Fibroblast of pulmonary artery (primary cell): Measurements from ENCODE around the gene MAGED2.

Experiments used
- DNase-seq: peaks from one replicate; pipeline ENCODE4 v3.0.0-alpha.2; 2010; ENCODE audit warnings: low read depth
- H3K4me3 ChIP-seq: replicated peaks from 2 replicates; pipeline ENCODE4 v1.5.1; 2011; ENCODE audit warnings: low read depth, mild to moderate bottlenecking, control low read depth, low read length, moderate library complexity
- TF ChIP-seq, protein P1 (sequence below): IDR thresholded peaks from 2 replicates; pipeline ENCODE4 v1.5.1; 2011; ENCODE audit warnings: mild to moderate bottlenecking, control low read depth, low read length, inconsistent platforms; ENCODE audit errors: missing control alignments

MAGED2 gene

DNA sequence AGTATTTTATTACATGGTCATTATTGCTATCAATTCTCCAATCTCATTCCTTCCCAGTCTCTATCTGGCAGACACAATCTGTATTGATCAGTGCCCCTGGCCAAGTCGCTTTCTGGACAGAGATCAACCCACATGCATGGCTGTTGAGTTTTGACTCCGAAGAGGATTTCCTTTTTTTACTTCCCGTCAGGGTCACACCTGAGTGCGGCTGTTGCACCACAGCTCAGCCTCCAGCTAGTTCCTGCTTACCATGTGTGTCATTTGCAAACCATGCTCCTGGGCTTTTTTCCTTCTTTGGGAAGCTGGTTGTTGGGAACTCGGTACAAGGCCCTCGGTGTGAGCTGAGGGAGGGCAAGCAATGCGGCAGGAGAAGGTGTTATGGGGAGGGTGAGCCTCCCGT, 11.7 kb downstream of the MAGED2 start:
- no peak overlapping the region for H3K4me3 ChIP-seq
- TF ChIP-seq, protein P1, sequence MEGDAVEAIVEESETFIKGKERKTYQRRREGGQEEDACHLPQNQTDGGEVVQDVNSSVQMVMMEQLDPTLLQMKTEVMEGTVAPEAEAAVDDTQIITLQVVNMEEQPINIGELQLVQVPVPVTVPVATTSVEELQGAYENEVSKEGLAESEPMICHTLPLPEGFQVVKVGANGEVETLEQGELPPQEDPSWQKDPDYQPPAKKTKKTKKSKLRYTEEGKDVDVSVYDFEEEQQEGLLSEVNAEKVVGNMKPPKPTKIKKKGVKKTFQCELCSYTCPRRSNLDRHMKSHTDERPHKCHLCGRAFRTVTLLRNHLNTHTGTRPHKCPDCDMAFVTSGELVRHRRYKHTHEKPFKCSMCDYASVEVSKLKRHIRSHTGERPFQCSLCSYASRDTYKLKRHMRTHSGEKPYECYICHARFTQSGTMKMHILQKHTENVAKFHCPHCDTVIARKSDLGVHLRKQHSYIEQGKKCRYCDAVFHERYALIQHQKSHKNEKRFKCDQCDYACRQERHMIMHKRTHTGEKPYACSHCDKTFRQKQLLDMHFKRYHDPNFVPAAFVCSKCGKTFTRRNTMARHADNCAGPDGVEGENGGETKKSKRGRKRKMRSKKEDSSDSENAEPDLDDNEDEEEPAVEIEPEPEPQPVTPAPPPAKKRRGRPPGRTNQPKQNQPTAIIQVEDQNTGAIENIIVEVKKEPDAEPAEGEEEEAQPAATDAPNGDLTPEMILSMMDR = no peak
- no peak for DNase-seq

DNA sequence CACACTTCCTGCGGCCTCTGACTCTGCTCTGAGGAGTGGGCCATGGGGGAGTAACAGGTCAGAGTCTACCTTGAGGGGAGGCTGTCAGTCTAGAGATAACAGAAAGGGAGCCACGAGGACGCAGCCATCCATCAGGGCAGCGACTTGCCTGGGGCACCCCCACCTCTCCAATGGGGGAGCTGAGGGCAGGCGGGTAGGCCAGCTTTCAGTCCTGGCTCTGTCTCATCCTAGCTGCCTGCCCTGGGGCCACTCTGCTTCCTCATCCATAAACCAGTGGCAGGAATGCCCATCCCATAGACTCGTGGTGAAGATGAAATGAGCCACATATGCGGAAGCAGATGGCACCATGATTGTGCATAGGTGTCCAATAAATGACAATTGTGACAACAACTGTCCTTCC, 13.2 kb downstream of the MAGED2 start:
- H3K4me3 ChIP-seq = no peak overlapping the region
- no peak for DNase-seq
- TF ChIP-seq, protein P1 = no peak

DNA sequence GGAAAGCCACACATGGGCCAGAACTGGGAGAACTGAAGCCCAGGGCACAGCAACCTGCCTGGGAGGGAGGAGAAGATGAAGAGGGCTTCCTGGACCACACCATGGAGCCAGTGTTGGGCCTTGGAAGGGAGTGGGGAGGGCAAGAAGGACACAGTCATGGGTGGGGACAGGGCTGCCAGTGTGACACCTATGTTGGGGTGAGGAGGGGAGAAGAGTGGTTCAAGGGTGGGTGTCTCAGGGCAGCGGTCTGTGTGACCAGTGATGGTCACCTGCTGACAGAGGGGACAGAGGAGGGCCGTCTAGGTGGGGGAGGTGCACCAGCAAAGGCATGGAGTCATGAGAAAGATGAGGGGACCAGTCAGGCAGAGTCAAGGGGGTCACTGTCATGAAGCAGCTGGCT, 13.8 kb downstream of the MAGED2 start:
- no peak for DNase-seq
- TF ChIP-seq, protein P1 = no peak

DNA sequence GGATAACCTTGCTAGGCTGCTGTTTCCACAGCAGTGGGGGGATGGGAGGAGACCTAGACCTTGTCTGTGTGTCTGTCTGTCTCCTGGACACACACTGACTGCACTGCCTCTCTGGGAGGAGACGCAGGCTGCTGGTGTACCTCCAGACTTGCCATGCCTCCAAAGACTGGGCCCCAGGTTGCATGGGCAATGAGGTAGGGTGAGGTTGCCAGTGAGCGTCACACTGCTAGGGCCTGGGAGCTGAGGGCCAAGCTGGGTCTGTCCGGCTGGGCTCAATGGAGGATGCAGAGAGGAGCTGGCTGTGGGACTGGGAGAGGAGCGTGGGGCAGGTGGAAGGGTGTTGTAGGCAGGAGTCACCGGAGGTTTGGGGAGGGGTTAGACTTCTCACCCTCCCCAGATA, 16.6 kb downstream of the MAGED2 start:
- no peak overlapping the region for H3K4me3 ChIP-seq
- TF ChIP-seq, protein P1 = no peak
- DNase-seq = no peak

More for the DNA sequence above, 13.8 kb downstream of the MAGED2 start:
- H3K4me3 ChIP-seq = no peak overlapping the region

DNA sequence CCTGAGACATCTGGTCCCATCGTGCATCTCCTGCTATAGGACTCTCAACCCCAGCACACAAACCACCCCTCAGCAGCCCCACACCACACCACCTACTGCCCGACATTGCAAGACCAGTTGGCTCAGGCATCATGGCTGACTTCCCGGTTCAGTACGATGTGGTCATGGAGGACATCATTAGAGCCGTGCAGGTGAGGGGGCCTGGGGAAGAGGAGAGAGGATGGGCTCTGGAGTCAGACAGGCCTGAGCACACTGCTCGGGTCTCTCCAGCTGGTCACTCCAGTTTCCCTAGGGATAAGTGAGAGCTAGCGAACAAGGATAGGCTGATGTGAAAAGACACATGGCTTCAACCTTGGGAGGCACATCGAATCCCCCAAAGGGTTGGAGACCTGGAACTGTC, 17.2 kb downstream of the MAGED2 start:
- DNase-seq = no peak
- H3K4me3 ChIP-seq = no peak overlapping the region
- TF ChIP-seq, protein P1 = no peak

DNA sequence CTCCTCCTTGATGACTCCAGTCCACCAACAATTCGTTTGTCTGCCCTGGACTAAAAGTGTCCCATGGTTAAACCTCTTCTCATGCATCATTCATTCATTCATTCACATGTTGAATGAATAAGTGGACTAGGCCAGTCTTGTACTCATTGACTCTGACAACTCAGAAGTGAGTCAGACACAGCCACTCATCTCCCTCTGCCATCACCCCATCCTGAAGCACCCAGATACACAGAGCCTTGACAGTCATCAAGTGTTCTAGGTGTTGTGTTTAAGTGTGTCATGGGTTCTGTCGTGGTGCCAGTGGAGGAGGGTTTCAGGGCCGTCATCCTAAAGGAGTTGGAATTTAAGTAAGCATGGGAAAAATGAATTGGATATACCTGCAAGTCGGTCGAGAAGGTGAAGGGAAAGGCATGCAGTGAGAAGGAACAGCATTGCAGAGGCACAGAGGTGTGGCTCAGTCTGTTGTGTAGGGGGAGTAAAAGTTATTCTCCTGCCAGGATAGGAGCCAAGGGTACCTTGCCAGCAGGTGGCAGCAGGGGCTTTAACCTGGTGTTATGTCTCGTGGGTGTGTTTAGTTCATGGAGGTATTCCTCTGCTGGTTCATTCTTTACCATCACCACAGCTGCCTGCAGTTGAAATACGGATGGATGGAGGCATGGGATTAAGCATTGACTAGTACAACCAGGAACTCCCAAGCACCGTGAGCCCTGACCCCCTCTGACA, 18.3 kb downstream of the MAGED2 start:
- DNase-seq = no peak
- TF ChIP-seq, protein P1 = no peak

DNA sequence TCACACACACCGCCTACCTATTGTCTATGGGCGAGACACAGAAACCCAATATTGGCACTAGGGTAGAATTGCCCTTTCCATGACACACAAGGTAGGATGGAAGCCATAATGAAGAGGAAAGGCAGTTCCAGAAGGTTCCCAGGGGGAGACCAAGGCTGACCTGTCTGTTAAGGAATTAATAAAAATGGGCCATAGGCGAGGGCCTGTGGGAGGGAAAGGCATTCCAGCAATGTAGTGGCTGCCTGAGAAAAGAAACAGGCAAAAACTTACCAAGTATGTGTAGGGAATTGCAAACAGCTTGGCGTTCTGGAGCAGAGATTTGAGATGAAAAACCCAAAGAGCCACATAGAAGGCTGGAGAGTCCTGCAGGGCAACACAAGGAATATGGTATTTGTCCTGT, 19.1 kb downstream of the MAGED2 start:
- DNase-seq = no peak
- H3K4me3 ChIP-seq = no peak overlapping the region
- TF ChIP-seq, protein P1 = no peak

More for the DNA sequence above, 18.3 kb downstream of the MAGED2 start:
- H3K4me3 ChIP-seq = no peak overlapping the region
